ENCODE data around the gene MRE11.

DNA sequence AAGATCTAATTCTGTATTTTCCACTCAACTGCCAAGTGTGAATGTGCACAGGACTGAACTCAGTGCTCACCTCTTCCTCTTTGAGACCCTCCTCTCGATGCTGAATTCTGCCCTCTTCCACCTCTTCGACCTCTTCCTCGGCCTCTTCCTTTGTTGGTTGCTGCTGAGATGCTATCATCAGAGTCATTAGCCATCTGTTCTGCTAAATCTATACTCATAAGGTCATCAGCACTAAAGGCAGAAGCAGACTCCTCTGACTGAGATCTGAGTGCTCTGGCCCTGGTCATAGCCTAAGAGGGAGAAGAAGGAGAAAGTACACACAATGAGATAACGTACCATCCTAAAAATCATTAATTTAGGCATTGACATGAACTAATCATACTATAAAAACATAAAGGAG, 46.5 kb downstream of the MRE11 start:
- TF ChIP-seq TAF1 (IDR thresholded peaks at IDR 0.05; ENCODE audit: borderline replicate concordance, low read depth, low read length) = no peak
- TF ChIP-seq, protein P1, sequence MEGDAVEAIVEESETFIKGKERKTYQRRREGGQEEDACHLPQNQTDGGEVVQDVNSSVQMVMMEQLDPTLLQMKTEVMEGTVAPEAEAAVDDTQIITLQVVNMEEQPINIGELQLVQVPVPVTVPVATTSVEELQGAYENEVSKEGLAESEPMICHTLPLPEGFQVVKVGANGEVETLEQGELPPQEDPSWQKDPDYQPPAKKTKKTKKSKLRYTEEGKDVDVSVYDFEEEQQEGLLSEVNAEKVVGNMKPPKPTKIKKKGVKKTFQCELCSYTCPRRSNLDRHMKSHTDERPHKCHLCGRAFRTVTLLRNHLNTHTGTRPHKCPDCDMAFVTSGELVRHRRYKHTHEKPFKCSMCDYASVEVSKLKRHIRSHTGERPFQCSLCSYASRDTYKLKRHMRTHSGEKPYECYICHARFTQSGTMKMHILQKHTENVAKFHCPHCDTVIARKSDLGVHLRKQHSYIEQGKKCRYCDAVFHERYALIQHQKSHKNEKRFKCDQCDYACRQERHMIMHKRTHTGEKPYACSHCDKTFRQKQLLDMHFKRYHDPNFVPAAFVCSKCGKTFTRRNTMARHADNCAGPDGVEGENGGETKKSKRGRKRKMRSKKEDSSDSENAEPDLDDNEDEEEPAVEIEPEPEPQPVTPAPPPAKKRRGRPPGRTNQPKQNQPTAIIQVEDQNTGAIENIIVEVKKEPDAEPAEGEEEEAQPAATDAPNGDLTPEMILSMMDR (IDR thresholded peaks at IDR 0.05) = no peak
